Measurements from ENCODE around the gene ADAMTS19.

The ADAMTS19 gene

GRCh38 chr5:129770024-129770820 lies 310.1 kb downstream of the ADAMTS19 start:
- H3K4me1 Mint-ChIP-seq = no peaks in the 10 kb centered on the region
- H3K9me3 Mint-ChIP-seq = no peaks in the 10 kb centered on the region
- H3K27ac Mint-ChIP-seq (ENCODE audit: low read depth) = no peak overlapping the region
- DNase-seq (ENCODE audit: low spot score in 2 of 2) (no peak), ATAC-seq (replicated peaks; ENCODE audit: extremely low read depth, poor library complexity, severe bottlenecking) (no peak)
- H3K4me3 Mint-ChIP-seq = no peak overlapping the region
- no peaks in the 10 kb centered on the region for H3K36me3 Mint-ChIP-seq (ENCODE audit: insufficient read depth)
- no peaks in the 10 kb centered on the region for H3K27me3 Mint-ChIP-seq

- no peak for ATAC-seq (replicated peaks; ENCODE audit: extremely low read depth, poor library complexity, severe bottlenecking)
- Mint-ChIP-seq H3K9me3 (no peaks in the 10 kb centered on the region), H3K4me1 (no peaks in the 10 kb centered on the region), H3K4me3 (no peak overlapping the region), H3K36me3 (ENCODE audit: insufficient read depth) (no peaks in the 10 kb centered on the region), H3K27ac (ENCODE audit: low read depth) (no peak overlapping the region), H3K27me3 (no peaks in the 10 kb centered on the region)
- no peak for DNase-seq (ENCODE audit: low spot score in 2 of 2)
Observed at GRCh38 chr5:129771058-129771838, 311.1 kb downstream of the ADAMTS19 start.

GRCh38 chr5:129773376-129773775 lies 313.3 kb downstream of the ADAMTS19 start:
- DNase-seq (ENCODE audit: low spot score in 2 of 2) (no peak), ATAC-seq (replicated peaks; ENCODE audit: extremely low read depth, poor library complexity, severe bottlenecking) (no peak)
- no peak overlapping the region for H3K27ac Mint-ChIP-seq (ENCODE audit: low read depth)
- H3K4me1 Mint-ChIP-seq = no peaks in the 10 kb centered on the region
- H3K4me3 Mint-ChIP-seq = no peak overlapping the region
- H3K36me3 Mint-ChIP-seq (ENCODE audit: insufficient read depth) = no peaks in the 10 kb centered on the region
- H3K27me3 Mint-ChIP-seq = no peaks in the 10 kb centered on the region
- no peaks in the 10 kb centered on the region for H3K9me3 Mint-ChIP-seq

GRCh38 chr5:129781594-129781993 lies 321.5 kb downstream of the ADAMTS19 start:
- DNase-seq (ENCODE audit: low spot score in 2 of 2) (no peak), ATAC-seq (replicated peaks; ENCODE audit: extremely low read depth, poor library complexity, severe bottlenecking) (no peak)
- H3K4me1 Mint-ChIP-seq = no peaks in the 10 kb centered on the region
- no peaks in the 10 kb centered on the region for H3K27me3 Mint-ChIP-seq
- H3K9me3 Mint-ChIP-seq = no peaks in the 10 kb centered on the region
- no peak overlapping the region for H3K4me3 Mint-ChIP-seq
- no peaks in the 10 kb centered on the region for H3K36me3 Mint-ChIP-seq (ENCODE audit: insufficient read depth)
- H3K27ac Mint-ChIP-seq (ENCODE audit: low read depth) = no peak overlapping the region
